PFSK-1 (cell line): Measurements from ENCODE around the gene SUSD4.

Source experiments
- POLR2AphosphoS5 ChIP-seq: IDR thresholded peaks from 2 replicates; pipeline ENCODE4 v1.6.1; 2012; ENCODE audit warnings: low read depth, mild to moderate bottlenecking, control low read depth, low read length, moderate library complexity
- SIN3A ChIP-seq: IDR thresholded peaks from 2 replicates; pipeline ENCODE4 v1.6.1; 2012; ENCODE audit warnings: mild to moderate bottlenecking, low read length, moderate library complexity, borderline replicate concordance; ENCODE audit not compliant: insufficient read depth
- TAF1 ChIP-seq: IDR thresholded peaks from 2 replicates; pipeline ENCODE4 v1.6.1; 2012; ENCODE audit warnings: low read length, control low read depth, borderline replicate concordance; ENCODE audit not compliant: insufficient read depth
- TF ChIP-seq, protein P1 (sequence below), 2 experiments: IDR thresholded peaks; 2 replicates each; pipeline versions ENCODE4 v1.6.1 to v1.8.0; 2011 to 2012; ENCODE audit warnings: low read depth in 2 of 2, low read length in 2 of 2, control low read depth in 1 of 2, inconsistent platforms in 1 of 2, mild to moderate bottlenecking in 1 of 2, moderate library complexity in 1 of 2; ENCODE audit not compliant: insufficient read depth in 1 of 2

DNA sequence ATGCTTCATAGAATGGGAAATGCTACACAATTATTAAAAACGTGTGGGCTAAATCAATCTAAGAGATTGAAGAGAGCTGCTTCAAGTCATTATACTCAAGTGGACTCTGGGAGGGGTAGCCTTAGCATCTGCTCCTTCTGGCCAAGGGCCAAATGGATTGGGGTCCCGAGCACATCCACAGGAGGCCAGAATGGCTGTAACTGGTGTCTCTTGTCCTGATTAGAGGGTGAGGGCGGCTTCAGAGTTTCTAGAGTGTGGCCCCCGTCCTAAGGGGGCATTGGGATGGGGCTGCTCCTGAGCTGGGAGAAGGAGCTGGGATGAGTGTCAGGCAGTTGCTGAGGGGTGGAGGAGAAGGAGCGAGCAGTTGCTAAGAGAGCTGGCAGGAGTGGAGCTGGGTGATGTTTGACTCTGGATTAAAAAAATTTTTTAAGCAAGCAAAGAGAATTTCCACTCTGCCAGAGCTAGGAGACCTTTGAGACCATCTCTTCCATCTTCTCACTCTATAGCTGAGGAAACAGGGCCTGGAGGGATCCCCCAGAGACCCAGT lies 149.6 kb downstream of the SUSD4 start:
- TF ChIP-seq, protein P1, sequence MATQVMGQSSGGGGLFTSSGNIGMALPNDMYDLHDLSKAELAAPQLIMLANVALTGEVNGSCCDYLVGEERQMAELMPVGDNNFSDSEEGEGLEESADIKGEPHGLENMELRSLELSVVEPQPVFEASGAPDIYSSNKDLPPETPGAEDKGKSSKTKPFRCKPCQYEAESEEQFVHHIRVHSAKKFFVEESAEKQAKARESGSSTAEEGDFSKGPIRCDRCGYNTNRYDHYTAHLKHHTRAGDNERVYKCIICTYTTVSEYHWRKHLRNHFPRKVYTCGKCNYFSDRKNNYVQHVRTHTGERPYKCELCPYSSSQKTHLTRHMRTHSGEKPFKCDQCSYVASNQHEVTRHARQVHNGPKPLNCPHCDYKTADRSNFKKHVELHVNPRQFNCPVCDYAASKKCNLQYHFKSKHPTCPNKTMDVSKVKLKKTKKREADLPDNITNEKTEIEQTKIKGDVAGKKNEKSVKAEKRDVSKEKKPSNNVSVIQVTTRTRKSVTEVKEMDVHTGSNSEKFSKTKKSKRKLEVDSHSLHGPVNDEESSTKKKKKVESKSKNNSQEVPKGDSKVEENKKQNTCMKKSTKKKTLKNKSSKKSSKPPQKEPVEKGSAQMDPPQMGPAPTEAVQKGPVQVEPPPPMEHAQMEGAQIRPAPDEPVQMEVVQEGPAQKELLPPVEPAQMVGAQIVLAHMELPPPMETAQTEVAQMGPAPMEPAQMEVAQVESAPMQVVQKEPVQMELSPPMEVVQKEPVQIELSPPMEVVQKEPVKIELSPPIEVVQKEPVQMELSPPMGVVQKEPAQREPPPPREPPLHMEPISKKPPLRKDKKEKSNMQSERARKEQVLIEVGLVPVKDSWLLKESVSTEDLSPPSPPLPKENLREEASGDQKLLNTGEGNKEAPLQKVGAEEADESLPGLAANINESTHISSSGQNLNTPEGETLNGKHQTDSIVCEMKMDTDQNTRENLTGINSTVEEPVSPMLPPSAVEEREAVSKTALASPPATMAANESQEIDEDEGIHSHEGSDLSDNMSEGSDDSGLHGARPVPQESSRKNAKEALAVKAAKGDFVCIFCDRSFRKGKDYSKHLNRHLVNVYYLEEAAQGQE (IDR thresholded peaks at IDR 0.05; ENCODE audit: insufficient read depth in 1 of 2, low read depth in 2 of 2, low read length in 2 of 2): no peak
- TF ChIP-seq POLR2AphosphoS5 (no peak), SIN3A (no peak), TAF1 (no peak)
